Measurements from ENCODE around the gene EYS. TPM values are rescaled to one million over a fixed set of nuclear protein-coding genes. Genes with fewer than 3 reads are reported as not detected.

Gene EYS
- polyA plus RNA-seq, 2 of the 4 experiments (the other 2 are of a cell fraction) = 0.03 to 0.06 TPM

GRCh38 chr6:64811119-64811518 is 895.9 kb downstream of the EYS start (continued):
- TF ChIP-seq PBX3 (IDR thresholded peaks at IDR 0.05) (no peak), FOXS1 (CRISPR knock-in tag; IDR thresholded peaks at IDR 0.05) (no peak), MAZ (IDR thresholded peaks at IDR 0.05; ENCODE audit: borderline replicate concordance, low read depth, low read length) (no peak)

GRCh38 chr6:64807785-64808184 is 899.2 kb downstream of the EYS start:
- ChIA-PET CTCF (no interaction called here), POLR2A (no interaction called here)
- Histone ChIP-seq H3K9me3 (no peaks in the 10 kb centered on the region), H3K4me1 (no peaks in the 10 kb centered on the region), H3K4me3 (no peak overlapping the region), H3K27ac (no peak overlapping the region), H3K4me2 (no peak overlapping the region)
- FAIRE-seq (no peak), ATAC-seq (no peak), DNase-seq (ENCODE audit: low read depth in 1 of 2, low spot score in 1 of 2) (no peak)
- WGBS (ENCODE audit: missing lambda C conversion rate) = 40% methylated on average over 2 of the region's 2 CpGs
- no peak for TF ChIP-seq ZC3H11A (IDR thresholded peaks at IDR 0.05)
- no peak for TF ChIP-seq ZSCAN20 (CRISPR knock-in tag; IDR thresholded peaks at IDR 0.05)
- no peak for TF ChIP-seq EHMT2 (IDR thresholded peaks at IDR 0.05; ENCODE audit: low read depth)
- no peak for TF ChIP-seq POLR2AphosphoS2 (conservative IDR thresholded peaks at IDR 0.05; ENCODE audit: low read length)
- no peak for TF ChIP-seq EHF (CRISPR knock-in tag; IDR thresholded peaks at IDR 0.05)
- TF ChIP-seq GATA3 (IDR thresholded peaks at IDR 0.05; ENCODE audit: borderline replicate concordance) = no peak
- no peak for TF ChIP-seq MAX (IDR thresholded peaks at IDR 0.05)
- TF ChIP-seq PBX3 (IDR thresholded peaks at IDR 0.05) = no peak
- no peak for TF ChIP-seq MAZ (IDR thresholded peaks at IDR 0.05; ENCODE audit: borderline replicate concordance, low read depth, low read length)

GRCh38 chr6:64803470-64804166 is 903.4 kb downstream of the EYS start:
- no peak overlapping the region for H3K4me2 ChIP-seq
- no peak for DNase-seq (ENCODE audit: low read depth in 1 of 2, low spot score in 1 of 2)
- no peak overlapping the region for H3K4me3 ChIP-seq
- ChIA-PET CTCF (no interaction called here), POLR2A (no interaction called here)
- FAIRE-seq = no peak
- TF ChIP-seq TP53 (CRISPR knock-in tag; IDR thresholded peaks at IDR 0.05) (no peak), JUN (IDR thresholded peaks at IDR 0.05) (no peak), ZFP36 (IDR thresholded peaks at IDR 0.05; ENCODE audit: borderline replicate concordance, partially characterized antibody) (no peak), EHF (CRISPR knock-in tag; IDR thresholded peaks at IDR 0.05) (no peak), KDM5A (IDR thresholded peaks at IDR 0.05) (no peak), FOSL2 (IDR thresholded peaks at IDR 0.05) (no peak), FOSL2 (CRISPR knock-in tag; IDR thresholded peaks at IDR 0.05) (no peak), NR3C1 (IDR thresholded peaks at IDR 0.05) (no peak), HOXB5 (CRISPR knock-in tag; IDR thresholded peaks at IDR 0.05) (no peak), EP300 (IDR thresholded peaks at IDR 0.05) (no peak), CEBPB (IDR thresholded peaks at IDR 0.05) (no peak), CBX2 (IDR thresholded peaks at IDR 0.05; ENCODE audit: borderline replicate concordance, low read depth) (no peak), RAD21 (conservative IDR thresholded peaks at IDR 0.05 in 1 of 2, IDR thresholded peaks at IDR 0.05 in 1 of 2) (no peak)
- H3K4me1 ChIP-seq = no peaks in the 10 kb centered on the region
- WGBS (ENCODE audit: missing lambda C conversion rate) = 53% methylated on average over 2 of the region's 9 CpGs
- no peak overlapping the region for H3K27ac ChIP-seq
- ATAC-seq = no peak
- H3K9me3 ChIP-seq = no peaks in the 10 kb centered on the region

Measured in A549 (cell line).